GM21576 (cell line): ENCODE results near the gene HOXD9.

ENCODE experiments used
- ATAC-seq: cut with Tn5 transposase; IDR thresholded peaks from one replicate; pipeline ENCODE4 v1.9.1; 2021; ENCODE audit warnings: mild to moderate bottlenecking, moderate library complexity; ENCODE audit not compliant: unreplicated experiment

The HOXD9 gene

GRCh38 chr2:176124110-176124946 is 1.8 kb downstream of the HOXD9 start:
- ATAC-seq: no peak

GRCh38 chr2:176124947-176125771 is 2.6 kb downstream of the HOXD9 start:
- ATAC-seq: no peak

- ATAC-seq: no peak
Observed at GRCh38 chr2:176125772-176126054, 3.2 kb downstream of the HOXD9 start.

GRCh38 chr2:176126929-176127773 is 4.6 kb downstream of the HOXD9 start:
- no peak for ATAC-seq

GRCh38 chr2:176127774-176128072 is 5.2 kb downstream of the HOXD9 start:
- no peak for ATAC-seq

- no peak for ATAC-seq
Observed at GRCh38 chr2:176128172-176128981, 5.9 kb downstream of the HOXD9 start.

GRCh38 chr2:176128982-176129796 is 6.7 kb downstream of the HOXD9 start, which contains the start of gene HOXD8:
TSS of gene HOXD8 (plus strand) at chr2:176129705. CDS start at chr2:176130367, 662 bp downstream.
- ATAC-seq: no peak

GRCh38 chr2:176129813-176130146 is 7.3 kb downstream of the HOXD9 start:
- ATAC-seq: no peak

GRCh38 chr2:176130147-176130956 is 7.8 kb downstream of the HOXD9 start:
- ATAC-seq: no peak

- ATAC-seq: no peak
Observed at GRCh38 chr2:176130957-176131847, 8.7 kb downstream of the HOXD9 start.

- no peak for ATAC-seq
Observed at GRCh38 chr2:176131848-176132158, 9.3 kb downstream of the HOXD9 start.

GRCh38 chr2:176132205-176133171 is 10.0 kb downstream of the HOXD9 start:
- no peak for ATAC-seq

- no peak for ATAC-seq
Observed at GRCh38 chr2:176133389-176133788, 10.9 kb downstream of the HOXD9 start.

GRCh38 chr2:176134035-176134434 is 11.5 kb downstream of the HOXD9 start:
- ATAC-seq: no peak

- ATAC-seq: no peak
Observed at GRCh38 chr2:176135035-176135440, 12.5 kb downstream of the HOXD9 start.

GRCh38 chr2:176136374-176137251 is 14.1 kb downstream of the HOXD9 start:
- ATAC-seq: no peak
